Large intestine (tissue), 1 donor: ENCODE results near the gene CFAP52. TPM values are rescaled to one million over a fixed set of nuclear protein-coding genes. Genes with fewer than 3 reads are reported as not detected.

ENCODE experiments used
- polyA plus RNA-seq: library from polyadenylated mRNA; unstranded; fragments of 120-200 nt; gene quantifications from one replicate; pipeline ENCODE4 v1.2.1, GENCODE V29; 2013

CFAP52 gene
- polyA plus RNA-seq, 1 donor = 0.45 TPM

Other genes with a start within 250 kb of the CFAP52 start
- 53.6 TPM for gene STX8, start 822 bp upstream of the CFAP52 start, polyA plus RNA-seq
- 4.7 TPM for gene USP43, start 68.9 kb downstream of the CFAP52 start, polyA plus RNA-seq
- 0.24 TPM for gene DHRS7C, start 214.9 kb downstream of the CFAP52 start, polyA plus RNA-seq
- not detected for gene GSG1L2, start 245.4 kb downstream of the CFAP52 start, polyA plus RNA-seq
- 6.4 TPM for gene GLP2R, start 249.3 kb downstream of the CFAP52 start, polyA plus RNA-seq